Mammary epithelial cell (primary cell): ENCODE measurements around the gene FPR2.
"Not testable (repeated sequence)": the region's sequence is repeated elsewhere in the genome, so short reads cannot be mapped to it uniquely, and the experiment has no call there.

ENCODE experiments used
- CTCF ChIP-seq, 2 donors: IDR thresholded peaks in 1 of 2; conservative IDR thresholded peaks in 1 of 2; 2 replicates each; pipeline ENCODE4 v1.5.1; 2011 to 2012; ENCODE audit warnings: inconsistent platforms in 2 of 2, low read length in 2 of 2, mild to moderate bottlenecking in 2 of 2, control low read depth in 1 of 2, low read depth in 1 of 2; ENCODE audit not compliant: insufficient read depth in 1 of 2; ENCODE audit errors: extremely low read depth in 1 of 2
- EZH2 ChIP-seq: IDR thresholded peaks from 2 replicates; pipeline ENCODE4 v1.6.1; 2012; ENCODE audit warnings: low read length, inconsistent platforms, borderline replicate concordance

GRCh38 chr19:51806571-51806970, 45.6 kb downstream of the FPR2 start:
- TF ChIP-seq CTCF (conservative IDR thresholded peaks at IDR 0.05 in 1 of 2, IDR thresholded peaks at IDR 0.05 in 1 of 2; ENCODE audit: extremely low read depth in 1 of 2, insufficient read depth in 1 of 2, low read depth in 1 of 2, low read length in 2 of 2); EZH2: not testable (repeated sequence)
